Middle frontal gyrus (tissue), 1 donor: Measurements from ENCODE around the gene SDR39U1.
"Not testable (repeated sequence)": the region's sequence is repeated elsewhere in the genome, so short reads cannot be mapped to it uniquely, and the experiment has no call there.

Experiments
- DNase-seq: peaks from one replicate; pipeline ENCODE4 v3.0.0-alpha.2; 2015; ENCODE audit warnings: low spot score; ENCODE audit errors: extremely low spot score

The SDR39U1 gene, protein sequence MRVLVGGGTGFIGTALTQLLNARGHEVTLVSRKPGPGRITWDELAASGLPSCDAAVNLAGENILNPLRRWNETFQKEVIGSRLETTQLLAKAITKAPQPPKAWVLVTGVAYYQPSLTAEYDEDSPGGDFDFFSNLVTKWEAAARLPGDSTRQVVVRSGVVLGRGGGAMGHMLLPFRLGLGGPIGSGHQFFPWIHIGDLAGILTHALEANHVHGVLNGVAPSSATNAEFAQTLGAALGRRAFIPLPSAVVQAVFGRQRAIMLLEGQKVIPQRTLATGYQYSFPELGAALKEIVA

DNA sequence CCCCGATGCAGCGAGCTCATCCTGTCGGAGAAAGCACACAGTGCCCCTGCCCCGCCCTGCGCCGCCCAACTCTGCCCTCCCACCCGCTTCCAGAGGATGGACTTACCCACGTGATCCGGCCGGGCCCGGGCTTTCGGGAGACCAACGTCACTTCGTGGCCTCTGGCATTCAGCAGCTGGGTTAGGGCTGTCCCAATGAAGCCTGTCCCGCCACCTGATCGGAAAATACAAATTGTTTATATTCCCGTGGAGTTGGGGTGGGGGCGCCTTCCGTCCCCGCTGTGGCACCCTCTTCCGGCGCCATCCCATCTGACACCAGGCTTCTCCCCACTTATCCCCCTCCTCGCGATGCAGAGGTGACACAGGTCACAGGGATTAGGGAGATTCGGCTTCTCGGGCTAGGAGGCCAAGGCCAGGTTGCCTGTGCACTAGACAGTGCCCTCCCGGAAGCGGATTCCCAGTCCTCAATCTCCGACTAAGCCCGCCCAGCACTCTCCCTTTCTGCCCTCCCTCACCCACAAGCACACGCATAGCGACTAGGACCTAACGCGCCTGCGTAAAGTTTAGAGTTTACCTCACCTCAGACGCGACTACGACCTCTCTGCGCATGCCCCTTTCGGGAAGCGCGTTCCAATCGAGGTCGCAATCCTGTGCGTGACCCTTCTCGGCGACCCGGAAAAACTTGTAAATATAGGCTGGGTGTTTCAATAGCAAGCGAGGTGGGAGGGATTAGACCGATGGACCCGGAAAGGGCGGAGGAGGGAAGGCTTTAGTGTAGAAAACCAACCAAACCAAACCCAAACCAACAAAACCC, at the start of gene SDR39U1:
TSS of gene SDR39U1 (minus strand) at position 537 of the 813 bp plus-strand sequence. CDS start at position 530, 7 bp downstream.
- peak; percentile 97 for DNase-seq

DNA sequence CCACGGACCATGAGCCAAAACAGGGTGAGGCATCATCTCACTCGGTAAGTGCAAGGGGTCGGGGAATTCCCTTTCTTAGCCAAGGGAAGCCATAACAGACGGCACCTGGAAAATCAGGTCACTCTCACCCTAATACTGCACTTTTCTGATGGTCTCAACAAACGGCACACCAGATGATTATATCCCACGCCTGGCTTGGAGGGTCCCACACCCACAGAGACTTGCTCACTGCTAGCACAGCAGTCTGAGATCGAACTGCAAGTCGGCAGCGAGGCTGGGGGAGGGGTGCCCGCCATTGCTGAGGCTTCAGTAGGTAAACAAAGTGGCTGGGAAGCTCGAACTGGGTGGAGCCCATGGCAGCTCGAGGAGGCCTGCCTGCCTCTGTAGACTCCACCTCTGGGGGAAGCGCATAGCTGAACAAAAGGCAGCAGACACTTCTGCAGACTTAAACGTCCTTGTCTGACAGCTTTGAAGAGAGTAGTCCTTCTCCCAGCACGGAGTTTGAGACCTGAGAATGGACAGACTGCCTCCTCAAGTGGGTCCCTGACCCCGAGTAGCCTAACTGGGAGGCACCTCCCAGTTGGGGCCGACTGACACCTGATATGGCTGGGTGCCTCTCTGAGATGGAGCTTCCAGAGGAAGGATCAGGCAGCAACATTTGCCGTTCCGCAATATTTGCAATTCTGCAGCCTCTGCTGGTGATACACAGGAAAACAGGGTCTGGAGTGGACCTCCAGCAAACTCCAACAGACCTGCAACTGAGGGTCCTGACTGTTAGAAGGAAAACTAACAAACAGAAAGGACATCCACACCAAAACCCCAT, 49.2 kb upstream of the SDR39U1 start:
- DNase-seq = not testable (repeated sequence)

DNA sequence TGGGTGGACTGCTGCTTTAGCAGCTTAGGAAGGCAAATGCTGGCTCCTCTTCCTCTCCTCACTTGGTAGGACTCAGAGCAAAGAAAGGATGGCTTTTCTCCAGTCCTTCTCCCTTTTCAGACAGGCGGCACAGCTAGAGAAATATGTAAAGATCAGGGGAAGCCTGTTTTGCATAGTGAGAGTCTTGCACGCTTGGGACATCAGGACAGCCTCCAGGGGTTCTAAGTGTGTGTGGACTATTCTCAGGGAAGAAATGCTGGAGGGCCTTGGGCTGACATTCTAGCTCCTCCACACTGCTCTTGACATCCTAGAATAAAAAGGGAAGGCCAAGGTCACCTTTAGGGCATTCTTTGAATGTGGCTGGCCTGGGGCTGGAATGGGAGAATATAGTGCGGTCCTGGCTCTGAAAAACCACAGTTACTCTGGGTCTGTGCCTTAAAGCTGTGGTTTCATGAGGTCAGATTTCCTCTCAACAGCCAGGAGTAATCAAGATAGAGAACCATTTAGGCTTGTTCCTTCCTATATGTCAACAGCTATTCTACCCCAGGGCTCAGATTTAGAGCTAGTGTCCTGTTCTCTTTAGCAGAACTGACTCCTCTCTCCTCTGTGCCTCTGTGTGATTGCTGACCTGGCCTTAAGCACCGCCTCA, 41.2 kb upstream of the SDR39U1 start:
- no peak for DNase-seq

DNA sequence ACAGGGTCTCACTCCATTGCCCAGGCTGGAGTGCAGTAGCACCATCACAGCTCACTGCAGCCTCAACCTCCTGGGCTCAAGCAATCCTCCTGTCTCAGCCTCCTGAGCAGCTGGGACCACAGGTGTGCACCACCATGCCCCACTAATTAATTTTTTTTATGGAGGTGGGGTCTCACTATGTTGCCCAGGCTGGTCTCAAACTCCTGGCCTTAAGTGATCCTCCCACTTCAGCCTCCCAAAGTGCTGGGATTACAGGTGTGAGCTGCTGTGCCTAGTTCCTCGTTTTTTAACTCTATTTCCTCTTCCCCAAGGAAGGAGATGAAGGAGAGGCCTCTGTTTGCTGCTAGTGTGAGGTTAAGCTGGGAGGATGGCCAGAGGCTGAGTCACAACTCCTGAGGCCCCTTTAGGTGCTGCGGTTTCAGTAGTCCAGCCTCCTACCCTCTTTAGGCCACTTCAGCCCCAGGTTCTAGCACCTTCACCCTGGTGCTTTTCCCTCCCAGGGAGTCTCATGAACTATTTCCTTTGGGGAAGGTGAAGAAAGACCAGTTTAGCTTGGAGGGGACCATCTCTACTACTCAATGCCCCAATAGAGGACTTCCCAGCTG, 40.2 kb upstream of the SDR39U1 start:
- not testable (repeated sequence) for DNase-seq

DNA sequence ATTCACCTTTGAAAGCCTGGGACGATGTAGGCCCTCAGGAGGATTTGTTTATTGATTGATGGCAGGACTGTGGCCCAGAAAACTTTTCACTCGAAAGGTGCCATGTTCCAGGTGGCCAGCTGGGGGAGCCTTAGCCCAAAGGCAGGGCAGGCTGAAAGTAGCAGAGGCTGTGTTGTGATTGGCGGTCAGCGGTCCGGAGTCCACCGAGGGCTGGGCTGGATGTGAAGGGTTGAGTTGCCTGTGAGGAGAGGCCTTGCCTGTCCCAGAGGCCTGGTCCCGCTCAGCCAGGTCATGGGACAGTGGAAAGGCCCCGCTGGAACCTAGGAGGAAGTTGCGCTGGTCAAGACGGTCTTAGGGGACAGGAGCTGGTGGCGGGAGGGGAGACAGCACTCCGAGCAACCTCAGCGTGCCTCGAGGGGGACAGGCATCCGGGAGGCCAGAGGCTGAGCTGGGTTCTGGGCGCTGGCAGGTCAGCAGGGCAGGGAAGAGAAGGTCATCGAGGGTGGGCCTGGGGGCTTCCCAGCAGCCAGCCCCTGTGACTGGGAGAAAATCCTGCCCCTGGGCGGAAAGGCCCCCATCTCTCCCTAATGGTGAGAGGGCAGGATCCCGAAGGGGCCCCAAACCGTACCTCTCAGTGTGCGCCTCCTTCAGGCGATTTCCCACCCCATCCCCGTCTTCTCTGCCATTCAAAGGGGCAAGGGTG, 39.2 kb upstream of the SDR39U1 start:
- DNase-seq = no peak

DNA sequence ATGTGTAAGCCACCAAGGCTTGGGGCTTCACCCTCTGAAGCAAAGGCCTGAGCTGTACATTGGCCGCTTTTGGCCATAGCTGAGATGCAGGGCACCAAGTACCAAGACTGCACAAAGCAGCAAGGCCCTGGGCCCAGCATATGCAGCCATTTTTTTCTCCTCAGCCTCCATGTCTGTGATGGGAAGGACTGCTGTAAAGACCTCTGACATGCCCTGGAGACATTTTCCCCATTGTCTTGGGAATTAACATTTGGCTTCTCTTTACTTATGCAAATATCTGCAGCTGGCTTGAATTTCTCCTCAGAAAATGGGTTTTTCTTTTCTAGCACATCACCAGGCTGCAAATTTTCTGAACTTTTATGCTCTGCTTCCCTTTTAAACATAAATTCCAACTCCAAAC, 37.4 kb upstream of the SDR39U1 start:
- not testable (repeated sequence) for DNase-seq

DNA sequence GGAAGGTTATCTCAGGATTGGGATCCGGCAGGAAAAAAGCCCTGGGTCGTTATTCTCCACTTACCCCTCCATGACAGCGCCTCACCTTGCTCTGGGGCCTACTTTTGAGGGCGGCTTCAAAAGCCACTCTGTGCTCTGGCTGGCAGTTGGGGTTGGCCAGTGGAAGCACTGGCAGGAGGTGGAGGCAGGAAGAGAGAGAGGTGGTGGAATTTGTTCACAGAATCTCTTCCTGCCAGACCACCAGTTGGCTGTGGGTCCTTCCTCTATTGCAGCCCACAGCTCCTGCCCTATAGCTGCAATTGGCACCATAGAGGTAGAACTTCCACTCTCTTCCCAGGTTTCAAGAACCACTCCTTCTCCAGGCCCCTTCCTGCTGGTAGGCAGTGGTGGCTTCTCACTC, 32.7 kb upstream of the SDR39U1 start:
- DNase-seq = no peak

DNA sequence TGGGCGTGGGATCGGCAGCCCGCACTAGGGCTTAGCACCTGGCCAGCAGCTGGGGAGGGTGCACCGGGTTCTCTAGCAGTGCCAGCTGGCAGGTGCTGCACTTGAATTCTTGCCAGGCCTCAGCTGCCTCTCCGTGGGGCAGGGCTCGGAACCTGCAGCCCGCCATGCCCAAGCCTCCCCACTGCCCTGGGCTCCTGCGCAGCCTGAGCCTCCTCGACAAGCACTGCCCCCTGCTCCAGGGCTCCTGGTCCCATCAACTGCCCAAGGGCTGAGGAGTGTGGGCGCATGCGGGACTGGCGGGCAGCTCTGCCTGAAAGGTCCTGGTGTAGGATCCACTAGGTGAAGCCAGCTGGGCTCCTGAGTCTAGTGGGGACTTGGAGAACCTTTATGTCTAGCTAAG, 30.6 kb upstream of the SDR39U1 start:
- no peak for DNase-seq

DNA sequence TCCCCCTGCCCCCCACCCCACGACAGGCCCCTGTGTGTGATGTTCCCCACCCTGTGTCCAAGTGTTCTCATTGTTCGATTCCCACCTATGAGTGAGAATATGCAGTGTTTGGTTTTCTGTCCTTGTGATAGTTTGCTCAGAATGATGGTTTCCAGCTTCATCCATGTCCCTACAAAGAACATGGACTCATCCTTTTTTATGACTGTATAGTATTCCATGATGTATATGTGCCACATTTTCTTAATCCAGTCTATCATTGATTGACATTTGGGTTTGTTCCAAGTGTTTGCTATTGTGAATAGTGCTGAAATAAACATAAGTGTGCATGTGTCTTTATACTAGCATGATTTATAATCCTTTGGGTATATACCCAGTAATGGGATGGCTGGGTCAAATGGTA, 27.9 kb upstream of the SDR39U1 start:
- DNase-seq = not testable (repeated sequence)

DNA sequence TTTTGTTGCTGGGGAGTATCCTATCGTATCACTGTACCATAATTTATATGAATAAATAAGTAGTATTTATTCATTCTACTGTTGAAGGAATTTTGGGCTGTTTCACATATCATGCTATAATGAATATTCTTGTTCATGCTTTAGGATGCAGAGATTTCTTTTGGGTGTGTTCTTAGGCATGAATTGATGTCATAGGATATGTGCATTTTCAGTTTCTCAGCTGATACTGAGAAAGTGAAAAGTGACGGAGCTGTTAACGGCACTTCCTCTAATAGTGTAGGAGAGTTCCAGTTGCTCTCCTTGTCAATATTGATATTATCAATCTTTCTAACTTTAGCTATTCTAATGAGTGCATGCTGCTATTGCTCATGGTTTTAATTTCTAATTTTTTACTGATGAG, 23.2 kb upstream of the SDR39U1 start:
- DNase-seq = no peak

DNA sequence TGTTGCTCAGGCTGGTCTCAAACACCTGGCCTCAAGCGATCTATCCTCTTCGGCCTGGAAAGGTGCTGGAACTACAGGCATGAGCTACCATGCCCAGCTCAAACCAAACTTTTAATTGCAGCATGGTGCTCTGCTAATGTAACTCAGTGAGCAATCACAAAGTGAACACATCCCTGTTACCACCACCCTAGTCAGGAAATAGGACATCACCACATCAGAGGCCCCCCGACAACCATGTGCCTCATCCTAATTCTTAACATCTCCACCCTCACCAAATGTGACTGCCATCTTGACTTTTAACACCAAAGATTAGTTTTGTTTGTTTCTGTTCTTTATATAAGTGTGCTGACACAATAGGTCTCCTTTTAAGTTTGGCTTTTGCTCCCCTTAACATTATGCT, 22.8 kb upstream of the SDR39U1 start:
- DNase-seq = no peak

DNA sequence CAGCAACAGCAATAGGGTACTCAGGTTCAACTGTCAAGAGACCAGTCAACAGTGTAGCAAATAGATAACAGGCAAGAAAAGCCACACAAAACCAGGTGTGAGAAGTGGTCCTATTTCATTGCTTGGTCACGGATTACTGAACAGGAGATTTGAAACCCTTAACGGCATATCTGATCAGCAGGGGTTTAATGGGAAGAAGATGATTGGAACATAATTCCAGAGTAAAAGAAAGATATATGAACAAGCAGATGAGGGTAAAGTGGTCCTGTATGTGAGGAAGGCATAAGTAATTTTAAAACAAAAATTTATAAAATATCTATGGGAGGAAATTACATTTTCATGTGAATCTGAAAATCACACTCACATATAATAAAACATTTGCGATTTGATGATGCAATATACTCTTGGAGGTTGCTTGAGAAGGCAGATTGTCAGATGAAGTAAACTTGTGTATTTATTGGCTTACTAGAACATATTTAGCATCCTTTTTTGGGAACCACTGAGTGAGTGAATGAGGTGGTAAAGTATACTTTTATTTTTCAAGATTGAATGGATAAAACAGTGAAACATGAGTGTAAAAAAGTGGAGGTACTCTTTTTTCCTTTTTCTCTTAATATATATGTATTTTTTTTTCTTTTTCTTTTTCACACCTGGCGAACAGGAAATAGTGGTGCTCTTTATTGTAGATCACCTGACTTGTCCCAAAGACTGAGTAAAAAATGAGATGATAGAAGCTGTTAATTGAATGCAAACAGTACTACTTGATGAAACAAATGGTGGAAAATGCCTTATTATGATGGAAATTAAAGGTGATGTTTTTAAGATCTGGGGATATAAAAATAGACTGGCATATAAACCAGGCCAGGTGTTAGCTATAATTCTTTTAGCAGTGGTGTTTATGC, 21.6 kb upstream of the SDR39U1 start:
- DNase-seq = no peak

DNA sequence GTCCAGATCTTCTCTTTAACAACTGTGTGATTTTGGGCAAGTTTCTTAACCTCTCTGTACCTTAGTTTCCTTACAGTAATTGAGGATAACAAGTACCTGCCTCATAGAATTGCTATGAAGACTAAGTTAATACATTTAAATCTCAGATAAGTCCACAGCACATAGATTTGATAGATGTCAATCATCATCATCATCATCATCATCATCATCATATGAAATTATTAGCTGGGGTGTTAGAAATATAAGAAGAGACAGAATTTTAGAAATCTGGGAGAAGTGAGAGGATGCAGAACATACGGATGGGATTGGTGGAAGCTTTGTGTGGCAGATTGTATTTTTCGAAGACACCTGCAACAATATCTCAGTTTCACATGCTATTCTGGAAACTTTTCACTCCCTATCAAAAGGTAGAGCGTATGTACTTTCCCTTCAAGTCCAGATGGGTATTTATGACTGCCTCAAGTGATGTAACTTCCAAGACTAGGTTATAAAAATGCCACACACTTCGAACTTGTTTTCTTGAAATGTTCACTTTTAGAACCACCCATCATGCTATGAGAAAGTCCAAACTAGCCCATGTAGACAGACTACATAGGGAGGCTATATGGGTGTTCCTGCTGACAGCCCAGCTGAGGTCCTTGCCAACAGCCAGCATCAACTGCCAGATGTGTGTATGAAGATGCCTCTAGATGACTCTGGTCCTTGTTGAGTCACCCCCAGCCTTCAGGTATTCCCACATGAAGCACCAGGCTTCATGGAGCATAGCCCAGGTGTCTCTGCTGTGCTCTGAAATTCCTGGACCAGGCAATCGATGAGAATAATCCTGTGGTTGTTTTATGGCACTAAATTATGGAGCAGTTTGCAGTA, 20.7 kb upstream of the SDR39U1 start:
- DNase-seq = no peak

DNA sequence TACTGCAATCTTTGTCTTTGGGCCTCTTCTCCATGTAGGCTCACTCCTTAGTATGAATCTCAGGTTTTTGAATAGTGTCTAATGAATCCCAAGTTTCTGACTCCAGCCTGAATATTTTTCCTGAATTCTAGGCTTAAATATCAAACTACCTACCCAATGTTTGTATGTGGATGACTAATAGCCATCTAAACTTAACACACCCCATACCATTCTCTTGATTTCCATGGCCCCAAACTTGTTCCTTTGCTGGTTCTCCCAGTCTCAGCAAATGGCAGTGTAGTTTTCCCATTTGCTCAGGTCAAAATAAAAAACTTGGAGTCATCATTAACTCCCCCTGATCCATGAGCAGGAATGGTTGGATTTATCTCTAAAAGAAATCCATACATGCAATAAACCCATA, 18.8 kb upstream of the SDR39U1 start:
- DNase-seq = no peak

DNA sequence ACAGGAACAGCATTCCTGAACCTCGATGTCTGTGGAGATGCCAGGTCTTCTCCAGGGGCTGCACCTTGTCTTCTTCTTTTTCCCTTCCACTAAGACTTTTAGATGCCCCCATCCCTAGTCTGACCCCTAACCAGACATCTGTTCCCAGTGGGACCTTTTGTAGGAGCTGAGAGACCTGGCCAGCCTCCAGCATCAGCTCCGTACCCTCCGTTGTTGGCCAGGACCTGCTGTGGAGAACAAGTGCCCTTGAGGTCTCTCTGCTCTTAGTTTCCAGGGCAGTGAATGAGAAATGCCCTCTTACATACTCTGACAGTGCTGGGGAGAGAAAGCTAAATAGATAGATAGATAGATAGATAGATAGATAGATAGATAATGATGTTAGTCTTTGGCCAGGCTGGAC, 16.8 kb upstream of the SDR39U1 start:
- DNase-seq = no peak

DNA sequence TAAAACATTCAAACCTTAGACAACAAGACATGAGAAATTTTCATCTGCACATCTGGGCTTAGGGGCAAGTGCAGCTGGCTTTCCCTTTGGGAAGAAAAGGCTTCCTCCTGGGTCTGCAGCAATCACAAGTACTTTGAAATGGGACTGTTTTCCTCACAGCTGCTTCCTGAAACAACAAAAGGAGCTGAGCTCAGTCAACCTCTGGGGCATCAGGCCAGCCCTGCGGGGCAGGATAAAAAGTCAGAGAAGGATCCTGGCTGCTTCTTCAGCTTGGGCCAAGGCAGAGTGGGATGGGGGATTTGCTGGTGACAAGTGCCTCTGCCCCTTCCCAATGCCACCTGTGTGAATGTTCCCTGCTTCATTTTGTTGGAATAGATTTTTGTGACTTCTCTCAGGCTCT, 16.2 kb upstream of the SDR39U1 start:
- DNase-seq = no peak

DNA sequence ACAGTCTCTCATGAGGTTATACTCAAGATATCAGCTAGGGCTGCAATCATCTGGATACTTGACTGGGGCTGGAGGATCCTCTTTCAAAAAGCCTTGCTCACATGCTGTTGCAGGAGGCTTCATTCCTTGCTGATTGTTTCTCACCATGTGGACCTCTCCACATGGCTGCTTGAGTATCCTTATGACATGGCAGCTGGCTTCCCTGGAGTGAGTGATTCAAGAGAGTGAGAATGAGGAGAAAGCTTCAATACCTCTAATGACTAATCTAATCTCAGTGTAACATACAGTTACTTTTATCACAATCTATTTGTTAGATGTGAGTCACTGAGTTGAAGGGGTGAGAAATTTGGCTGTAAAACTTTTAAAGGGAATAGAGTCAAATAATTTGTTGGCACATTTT, 14.4 kb upstream of the SDR39U1 start:
- no peak for DNase-seq

DNA sequence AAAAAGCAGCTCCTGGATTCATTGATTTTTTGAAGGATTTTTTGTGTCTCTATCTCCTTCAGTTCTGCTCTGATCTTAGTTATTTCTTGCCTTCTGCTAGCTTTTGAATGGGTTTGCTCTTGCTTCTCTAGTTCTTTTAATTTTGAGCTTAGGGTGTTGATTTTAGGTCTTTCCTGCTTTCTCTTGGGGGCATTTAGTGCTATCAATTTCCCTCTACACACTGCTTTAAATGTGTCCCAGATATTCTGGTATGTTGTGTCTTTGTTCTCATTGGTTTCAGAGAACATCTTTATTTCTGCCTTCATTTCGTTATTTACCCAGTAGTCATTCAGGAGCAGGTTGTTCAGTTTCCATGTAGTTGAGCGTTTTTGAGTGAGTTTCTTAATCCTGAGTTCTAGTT, 8.3 kb upstream of the SDR39U1 start:
- DNase-seq = not testable (repeated sequence)
